ENCODE results near the gene TMIE.
"Not testable (repeated sequence)": the region's sequence is repeated elsewhere in the genome, so short reads cannot be mapped to it uniquely, and the experiment has no call there.

DNA sequence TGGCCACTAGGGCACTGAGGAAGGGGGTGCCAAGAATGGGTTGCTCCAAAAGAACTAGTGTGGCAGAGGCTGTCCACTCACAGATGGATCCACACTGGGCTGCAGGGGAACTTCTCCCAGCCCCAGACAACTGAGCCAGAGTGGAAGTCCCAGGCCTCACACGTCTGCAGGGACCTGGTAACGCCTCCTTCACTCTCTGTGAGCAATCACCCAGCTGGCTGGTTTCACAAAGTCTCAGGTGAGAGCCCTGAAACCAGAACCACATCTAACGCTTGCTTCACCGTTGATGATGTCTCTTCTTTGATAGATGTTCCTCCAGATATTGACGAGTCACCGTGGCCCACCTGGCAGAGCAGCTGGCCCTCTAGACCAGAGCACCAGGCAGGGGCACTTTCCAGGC is 51.9 kb downstream of the TMIE start:
- TF ChIP-seq, protein P1, sequence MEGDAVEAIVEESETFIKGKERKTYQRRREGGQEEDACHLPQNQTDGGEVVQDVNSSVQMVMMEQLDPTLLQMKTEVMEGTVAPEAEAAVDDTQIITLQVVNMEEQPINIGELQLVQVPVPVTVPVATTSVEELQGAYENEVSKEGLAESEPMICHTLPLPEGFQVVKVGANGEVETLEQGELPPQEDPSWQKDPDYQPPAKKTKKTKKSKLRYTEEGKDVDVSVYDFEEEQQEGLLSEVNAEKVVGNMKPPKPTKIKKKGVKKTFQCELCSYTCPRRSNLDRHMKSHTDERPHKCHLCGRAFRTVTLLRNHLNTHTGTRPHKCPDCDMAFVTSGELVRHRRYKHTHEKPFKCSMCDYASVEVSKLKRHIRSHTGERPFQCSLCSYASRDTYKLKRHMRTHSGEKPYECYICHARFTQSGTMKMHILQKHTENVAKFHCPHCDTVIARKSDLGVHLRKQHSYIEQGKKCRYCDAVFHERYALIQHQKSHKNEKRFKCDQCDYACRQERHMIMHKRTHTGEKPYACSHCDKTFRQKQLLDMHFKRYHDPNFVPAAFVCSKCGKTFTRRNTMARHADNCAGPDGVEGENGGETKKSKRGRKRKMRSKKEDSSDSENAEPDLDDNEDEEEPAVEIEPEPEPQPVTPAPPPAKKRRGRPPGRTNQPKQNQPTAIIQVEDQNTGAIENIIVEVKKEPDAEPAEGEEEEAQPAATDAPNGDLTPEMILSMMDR (IDR thresholded peaks at IDR 0.05; ENCODE audit: low read depth, low read length, poor library complexity, severe bottlenecking): not testable (repeated sequence)
- TF ChIP-seq EZH2phosphoT487 (IDR thresholded peaks at IDR 0.05; ENCODE audit: borderline replicate concordance, low read length): not testable (repeated sequence)
